MCF 10A (cell line): Measurements from ENCODE around the gene CDKL1. TPM values are rescaled to one million over a fixed set of nuclear protein-coding genes. Genes with fewer than 3 reads are reported as not detected.

Experiments used
- BruUV-seq: library from RNA; stranded (reverse); fragments of 400-500 nt; replicated peaks from 2 replicates; lab custom pipeline; 2021; lab: Mats Ljungman, UMichigan
- CTCF ChIA-PET: fragments of 300-600 bp; sonication (Branson Sonifier 250); formaldehyde crosslinking; extraction: SDS; loops from one replicate; lab custom pipeline; 2021; ENCODE audit warnings: antibody characterized with exemption, inconsistent platforms; lab: Yijun Ruan, JAX
- POLR2A ChIA-PET: fragments of 300-600, 350-650 bp; sonication (Branson Sonifier 250); formaldehyde crosslinking; extraction: SDS; loops from one replicate; lab custom pipeline; 2020; ENCODE audit warnings: antibody characterized with exemption, inconsistent platforms; lab: Yijun Ruan, JAX
- DNase-seq: peaks from one replicate; pipeline ENCODE4 v3.0.0-alpha.2; 2018; ENCODE audit not compliant: unreplicated experiment
- H3K27ac Mint-ChIP-seq: one replicate; pipeline ENCODE4 v1.8.0; 2022; ENCODE audit warnings: mild to moderate bottlenecking, low read depth, mixed read lengths; ENCODE audit not compliant: unreplicated experiment
- H3K27me3 Mint-ChIP-seq: one replicate; pipeline ENCODE4 v1.8.0; 2022; ENCODE audit warnings: mixed read lengths; ENCODE audit not compliant: insufficient read depth, unreplicated experiment
- H3K36me3 Mint-ChIP-seq: one replicate; pipeline ENCODE4 v1.8.0; 2022; ENCODE audit warnings: mild to moderate bottlenecking, moderate library complexity, mixed read lengths; ENCODE audit not compliant: insufficient read depth, unreplicated experiment
- H3K4me1 Mint-ChIP-seq: one replicate; pipeline ENCODE4 v1.8.0; 2022; ENCODE audit warnings: mixed read lengths; ENCODE audit not compliant: insufficient read depth, unreplicated experiment
- H3K4me3 Mint-ChIP-seq: one replicate; pipeline ENCODE4 v1.8.0; 2022; ENCODE audit warnings: mild to moderate bottlenecking, moderate library complexity, mixed read lengths; ENCODE audit not compliant: unreplicated experiment
- H3K9me3 Mint-ChIP-seq: one replicate; pipeline ENCODE4 v1.8.0; 2022; ENCODE audit warnings: mixed read lengths; ENCODE audit not compliant: unreplicated experiment
- intact Hi-C: fragments of 100-400 bp; cut with micrococcal nuclease; formaldehyde crosslinking; loops from 2 replicates; pipeline ENCODE4 v1.14.1; 2022
- total RNA-seq: library from RNA; stranded (reverse); gene quantifications from 2 replicates; pipeline ENCODE4 v1.2.3, GENCODE V29; 2022
- TF ChIP-seq, protein P1 (sequence below): fragments of 200-600 bp; IDR thresholded peaks from one replicate; pipeline ENCODE4 v1.8.0; 2022; ENCODE audit warnings: antibody characterized with exemption, mild to moderate bottlenecking; ENCODE audit not compliant: unreplicated experiment

CDKL1 gene
- total RNA-seq, 1 experiment from 2014 or later = 26.3 TPM

- Mint-ChIP-seq H3K27me3 (no peaks in the 10 kb centered on the region), H3K36me3 (peaks cover 21% of the 10 kb centered on the region), H3K4me1 (peaks cover 10% of the 10 kb centered on the region), H3K9me3 (no peaks in the 10 kb centered on the region), H3K27ac (no peak overlapping the region), H3K4me3 (no peak overlapping the region)
- POLR2A ChIA-PET = interaction anchor here (1.2 kb wide), 1 partner anchor 9 kb away, joined by 5 read pairs; no protein-coding TSS in a partner anchor
- no peak for DNase-seq
- no TSS peak for BruUV-seq
- TF ChIP-seq, protein P1, sequence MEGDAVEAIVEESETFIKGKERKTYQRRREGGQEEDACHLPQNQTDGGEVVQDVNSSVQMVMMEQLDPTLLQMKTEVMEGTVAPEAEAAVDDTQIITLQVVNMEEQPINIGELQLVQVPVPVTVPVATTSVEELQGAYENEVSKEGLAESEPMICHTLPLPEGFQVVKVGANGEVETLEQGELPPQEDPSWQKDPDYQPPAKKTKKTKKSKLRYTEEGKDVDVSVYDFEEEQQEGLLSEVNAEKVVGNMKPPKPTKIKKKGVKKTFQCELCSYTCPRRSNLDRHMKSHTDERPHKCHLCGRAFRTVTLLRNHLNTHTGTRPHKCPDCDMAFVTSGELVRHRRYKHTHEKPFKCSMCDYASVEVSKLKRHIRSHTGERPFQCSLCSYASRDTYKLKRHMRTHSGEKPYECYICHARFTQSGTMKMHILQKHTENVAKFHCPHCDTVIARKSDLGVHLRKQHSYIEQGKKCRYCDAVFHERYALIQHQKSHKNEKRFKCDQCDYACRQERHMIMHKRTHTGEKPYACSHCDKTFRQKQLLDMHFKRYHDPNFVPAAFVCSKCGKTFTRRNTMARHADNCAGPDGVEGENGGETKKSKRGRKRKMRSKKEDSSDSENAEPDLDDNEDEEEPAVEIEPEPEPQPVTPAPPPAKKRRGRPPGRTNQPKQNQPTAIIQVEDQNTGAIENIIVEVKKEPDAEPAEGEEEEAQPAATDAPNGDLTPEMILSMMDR = no peak
- CTCF ChIA-PET = no interaction called here
- intact Hi-C loops = no loop called here
These were observed 58.1 kb downstream of the CDKL1 start for GRCh38 chr14:50338587-50338986.

GRCh38 chr14:50335989-50336824 is 60.5 kb downstream of the CDKL1 start:
- no peak overlapping the region for H3K27ac Mint-ChIP-seq
- no peaks in the 10 kb centered on the region for H3K9me3 Mint-ChIP-seq
- ChIA-PET POLR2A (no interaction called here), CTCF (interaction anchor here (0.6 to 2.3 kb wide), 4 partner anchors 8 to 21 kb away, joined by 3 to 17 read pairs (median 7); no protein-coding TSS in a partner anchor)
- TF ChIP-seq, protein P1 = no peak
- intact Hi-C loops = no loop called here
- H3K4me3 Mint-ChIP-seq = no peak overlapping the region
- BruUV-seq = no TSS peak
- no peak for DNase-seq
- H3K36me3 Mint-ChIP-seq = peaks cover 25% of the 10 kb centered on the region
- H3K27me3 Mint-ChIP-seq = no peaks in the 10 kb centered on the region
- peaks cover 8% of the 10 kb centered on the region for H3K4me1 Mint-ChIP-seq

DNA sequence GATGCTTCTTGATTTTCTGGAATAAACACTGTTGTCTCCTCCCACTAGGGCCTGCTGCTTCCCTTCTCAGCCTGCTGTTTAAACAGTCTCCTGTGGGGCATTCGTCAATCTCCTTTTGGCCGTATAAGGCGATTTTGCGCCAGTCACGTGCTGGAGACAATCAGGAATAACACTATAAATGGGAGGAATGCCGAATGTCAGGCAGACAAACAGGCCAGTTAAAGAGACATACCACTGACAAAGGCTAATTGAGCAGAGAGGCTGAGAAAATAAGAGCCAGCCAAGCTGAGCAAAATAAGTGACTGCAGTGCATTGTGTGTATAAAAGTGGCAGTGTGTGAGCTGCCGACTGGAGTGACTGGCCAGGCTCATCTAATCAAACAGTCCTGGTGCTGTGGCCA is 61.3 kb downstream of the CDKL1 start:
- no TSS peak for BruUV-seq
- H3K9me3 Mint-ChIP-seq = no peaks in the 10 kb centered on the region
- no peak overlapping the region for H3K27ac Mint-ChIP-seq
- H3K4me3 Mint-ChIP-seq = no peak overlapping the region
- H3K4me1 Mint-ChIP-seq = peaks cover 8% of the 10 kb centered on the region
- TF ChIP-seq, protein P1 = no peak
- CTCF ChIA-PET = interaction anchor here (0.6 to 2.3 kb wide), 3 partner anchors 8 to 17 kb away, joined by 3 to 17 read pairs (median 10); no protein-coding TSS in a partner anchor
- H3K36me3 Mint-ChIP-seq = peaks cover 25% of the 10 kb centered on the region
- DNase-seq = no peak
- intact Hi-C loops = no loop called here
- POLR2A ChIA-PET = no interaction called here
- H3K27me3 Mint-ChIP-seq = no peaks in the 10 kb centered on the region

- no peak for DNase-seq
- Mint-ChIP-seq H3K36me3 (peaks cover 31% of the 10 kb centered on the region), H3K27ac (no peak overlapping the region), H3K4me1 (peaks cover 8% of the 10 kb centered on the region), H3K9me3 (no peaks in the 10 kb centered on the region), H3K4me3 (no peak overlapping the region), H3K27me3 (no peaks in the 10 kb centered on the region)
- POLR2A ChIA-PET = interaction anchor here (0.6 to 1.8 kb wide), 3 partner anchors 9 to 297 kb away, joined by 3 to 7 read pairs (median 3); no protein-coding TSS in a partner anchor
- CTCF ChIA-PET = interaction anchor here (0.7 to 1.8 kb wide), 2 partner anchors 13 kb away, joined by 3 to 17 read pairs; no protein-coding TSS in a partner anchor
- intact Hi-C loops = no loop called here
- BruUV-seq = no TSS peak
- TF ChIP-seq, protein P1 = no peak
These were observed 62.5 kb downstream of the CDKL1 start for GRCh38 chr14:50334211-50334610.
